ENCODE results near the gene ABCA7.

ABCA7 gene

DNA sequence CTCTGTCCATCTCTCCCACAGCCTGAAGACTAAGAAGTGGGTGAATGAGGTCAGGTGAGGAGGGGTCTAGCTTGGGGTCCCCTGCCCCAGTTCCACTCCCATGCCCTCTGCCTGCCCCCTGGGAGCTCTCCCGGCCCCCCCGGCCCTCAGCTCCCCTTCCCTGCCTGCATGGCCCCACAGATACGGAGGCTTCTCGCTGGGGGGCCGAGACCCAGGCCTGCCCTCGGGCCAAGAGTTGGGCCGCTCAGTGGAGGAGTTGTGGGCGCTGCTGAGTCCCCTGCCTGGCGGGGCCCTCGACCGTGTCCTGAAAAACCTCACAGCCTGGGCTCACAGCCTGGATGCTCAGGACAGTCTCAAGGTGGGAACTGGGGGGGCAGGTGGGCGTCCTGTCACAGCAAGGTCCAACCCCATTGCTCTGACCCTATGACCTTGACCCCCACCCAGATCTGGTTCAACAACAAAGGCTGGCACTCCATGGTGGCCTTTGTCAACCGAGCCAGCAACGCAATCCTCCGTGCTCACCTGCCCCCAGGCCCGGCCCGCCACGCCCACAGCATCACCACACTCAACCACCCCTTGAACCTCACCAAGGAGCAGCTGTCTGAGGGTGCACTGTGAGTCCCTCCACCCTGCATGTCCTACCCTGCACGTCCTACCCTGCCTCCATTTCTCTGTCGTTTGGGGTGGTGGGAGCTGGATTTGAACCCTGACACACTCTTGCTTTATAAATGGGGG lies 16.1 kb downstream of the ABCA7 start:
- no peak for DNase-seq (ENCODE audit: low spot score)

DNA sequence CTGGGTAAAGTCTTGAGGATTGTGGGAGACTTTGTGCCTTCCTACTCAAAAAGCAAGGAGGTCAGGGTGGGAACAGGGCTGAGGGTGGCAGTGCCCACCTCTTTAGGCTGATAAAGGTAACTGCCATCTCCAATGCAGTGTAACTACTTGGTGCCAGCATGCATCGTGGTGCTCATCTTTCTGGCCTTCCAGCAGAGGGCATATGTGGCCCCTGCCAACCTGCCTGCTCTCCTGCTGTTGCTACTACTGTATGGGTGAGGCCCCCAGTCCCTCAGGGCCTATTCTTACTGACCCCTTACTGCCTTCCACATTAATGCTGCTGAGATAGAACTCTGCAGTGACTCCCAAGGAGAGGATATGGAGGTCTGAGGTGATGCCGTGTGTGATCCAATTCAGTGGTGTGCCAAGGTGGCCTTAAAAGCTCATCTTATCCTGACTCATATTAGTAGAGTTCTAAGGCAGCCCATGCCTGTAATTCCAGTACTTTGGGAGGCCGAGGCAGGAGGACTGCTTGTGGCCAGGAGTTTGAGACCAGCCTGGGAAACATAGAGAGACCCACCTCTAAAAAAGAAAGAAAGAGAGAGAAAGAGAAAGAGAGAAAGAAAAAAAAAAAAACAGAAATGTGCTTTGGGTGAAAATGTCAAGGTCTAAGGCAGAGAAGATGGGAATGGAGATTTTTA lies 17.4 kb downstream of the ABCA7 start:
- DNase-seq (ENCODE audit: low spot score) = no peak

DNA sequence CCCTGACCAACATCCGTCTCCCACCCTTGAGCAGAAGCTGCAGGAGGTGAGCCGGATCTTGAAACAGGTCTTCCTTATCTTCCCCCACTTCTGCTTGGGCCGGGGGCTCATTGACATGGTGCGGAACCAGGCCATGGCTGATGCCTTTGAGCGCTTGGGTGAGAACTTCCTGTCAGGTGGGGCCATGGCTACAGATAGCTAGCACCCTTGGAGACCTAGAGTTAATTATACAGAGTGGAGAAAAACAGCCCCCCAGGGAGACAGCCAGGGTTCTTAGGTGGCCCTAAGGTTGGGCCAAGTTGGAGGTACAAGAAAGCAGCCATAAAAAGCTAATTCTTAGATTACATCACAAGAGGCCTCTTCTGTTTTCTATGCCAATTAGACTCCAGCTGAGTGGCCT lies 18.2 kb downstream of the ABCA7 start:
- DNase-seq (ENCODE audit: low spot score) = no peak

DNA sequence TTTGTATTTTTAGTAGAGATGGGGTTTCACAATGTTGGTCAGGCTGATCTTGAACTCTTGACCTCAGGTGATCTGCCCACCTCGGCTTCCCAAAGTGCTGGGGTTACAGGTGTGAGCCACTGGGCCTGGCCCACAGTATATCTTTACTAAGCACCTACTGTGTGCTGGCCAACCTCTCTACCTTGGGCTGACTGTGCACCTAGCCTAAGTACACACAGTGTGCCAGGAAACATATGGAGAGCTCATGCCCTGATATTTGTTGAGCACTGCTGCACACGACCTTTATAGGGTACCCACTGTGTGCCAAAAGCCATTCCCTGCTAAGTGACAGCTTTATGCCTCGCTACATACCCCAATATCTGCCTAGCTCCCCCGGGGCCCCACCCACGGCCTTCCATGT lies 20.8 kb downstream of the ABCA7 start:
- DNase-seq (ENCODE audit: low spot score) = no peak

DNA sequence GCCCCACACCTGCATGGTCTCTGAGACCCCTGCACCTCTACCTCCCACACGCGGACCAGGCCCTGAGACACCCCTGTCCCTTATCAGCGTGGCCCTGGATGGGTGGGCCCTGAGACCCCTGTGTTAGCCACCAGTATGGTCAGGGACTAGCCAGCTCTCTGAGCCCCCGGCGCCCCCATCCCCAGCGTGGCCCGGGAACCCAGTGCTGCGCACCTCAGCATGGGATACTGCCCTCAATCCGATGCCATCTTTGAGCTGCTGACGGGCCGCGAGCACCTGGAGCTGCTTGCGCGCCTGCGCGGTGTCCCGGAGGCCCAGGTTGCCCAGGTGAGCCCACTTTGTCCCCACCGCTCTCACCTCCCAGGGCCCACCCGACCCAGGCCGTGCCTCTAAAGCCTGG lies 22.1 kb downstream of the ABCA7 start:
- DNase-seq (ENCODE audit: low spot score) = no peak

DNA sequence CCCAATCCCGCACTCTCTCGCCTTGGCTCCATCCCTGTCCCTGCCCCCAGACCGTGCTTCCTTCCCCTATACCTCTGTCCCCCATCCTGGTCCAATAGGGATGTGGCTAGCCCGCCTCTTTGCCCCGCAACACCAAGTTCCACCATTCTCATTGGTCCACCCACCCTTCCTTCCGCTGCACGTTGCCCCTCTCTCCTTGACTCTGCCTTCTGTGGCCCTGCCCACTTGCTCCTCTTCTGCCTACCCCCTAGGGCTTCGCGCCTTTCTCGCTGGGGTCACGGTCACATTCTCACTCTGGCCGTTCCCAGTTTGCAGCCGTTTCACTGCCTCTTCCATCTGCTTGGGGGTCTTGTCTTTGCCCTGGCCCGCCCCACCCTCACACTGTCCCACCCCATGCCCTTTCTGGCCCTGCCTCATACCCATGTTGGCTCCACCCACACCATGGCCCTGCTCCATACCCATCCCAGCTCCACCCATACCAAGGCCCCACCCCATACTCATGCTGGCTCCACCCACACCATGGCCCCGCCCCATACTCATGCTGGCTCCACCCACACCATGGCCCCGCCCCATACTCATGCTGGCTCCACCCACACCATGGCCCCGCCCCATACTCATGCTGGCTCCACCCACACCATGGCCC lies 22.6 kb downstream of the ABCA7 start:
- DNase-seq (ENCODE audit: low spot score) = no peak

DNA sequence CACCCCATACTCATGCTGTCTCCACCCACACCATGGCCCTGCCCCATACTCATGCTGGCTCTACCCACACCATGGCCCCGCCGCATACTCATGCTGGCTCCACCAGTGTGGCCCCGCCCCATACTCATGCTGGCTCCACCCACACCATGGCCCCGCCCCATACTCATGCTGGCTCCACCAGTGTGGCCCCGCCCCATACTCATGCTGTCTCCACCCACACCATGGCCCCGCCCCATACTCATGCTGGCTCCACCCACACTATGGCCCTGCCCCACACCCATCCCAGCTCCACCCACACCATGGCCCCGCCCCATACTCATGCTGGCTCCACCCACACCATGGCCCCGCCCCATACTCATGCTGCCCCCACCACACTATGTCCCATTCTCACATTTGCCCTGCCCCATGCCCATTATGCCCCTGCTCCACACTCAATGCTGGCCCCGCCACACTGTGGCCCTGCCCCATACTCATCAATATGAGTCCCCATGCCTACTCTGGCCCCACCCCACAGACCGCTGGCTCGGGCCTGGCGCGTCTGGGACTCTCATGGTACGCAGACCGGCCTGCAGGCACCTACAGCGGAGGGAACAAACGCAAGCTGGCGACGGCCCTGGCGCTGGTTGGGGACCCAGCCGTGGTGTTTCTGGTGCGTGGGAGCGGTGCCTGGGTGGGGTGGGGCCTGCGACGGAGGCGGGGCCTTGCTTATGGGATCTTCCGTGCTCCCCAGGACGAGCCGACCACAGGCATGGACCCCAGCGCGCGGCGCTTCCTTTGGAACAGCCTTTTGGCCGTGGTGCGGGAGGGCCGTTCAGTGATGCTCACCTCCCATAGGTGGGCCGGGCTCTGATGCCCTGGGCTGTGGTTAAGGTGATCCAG lies 23.4 kb downstream of the ABCA7 start:
- no peak for DNase-seq (ENCODE audit: low spot score)

DNA sequence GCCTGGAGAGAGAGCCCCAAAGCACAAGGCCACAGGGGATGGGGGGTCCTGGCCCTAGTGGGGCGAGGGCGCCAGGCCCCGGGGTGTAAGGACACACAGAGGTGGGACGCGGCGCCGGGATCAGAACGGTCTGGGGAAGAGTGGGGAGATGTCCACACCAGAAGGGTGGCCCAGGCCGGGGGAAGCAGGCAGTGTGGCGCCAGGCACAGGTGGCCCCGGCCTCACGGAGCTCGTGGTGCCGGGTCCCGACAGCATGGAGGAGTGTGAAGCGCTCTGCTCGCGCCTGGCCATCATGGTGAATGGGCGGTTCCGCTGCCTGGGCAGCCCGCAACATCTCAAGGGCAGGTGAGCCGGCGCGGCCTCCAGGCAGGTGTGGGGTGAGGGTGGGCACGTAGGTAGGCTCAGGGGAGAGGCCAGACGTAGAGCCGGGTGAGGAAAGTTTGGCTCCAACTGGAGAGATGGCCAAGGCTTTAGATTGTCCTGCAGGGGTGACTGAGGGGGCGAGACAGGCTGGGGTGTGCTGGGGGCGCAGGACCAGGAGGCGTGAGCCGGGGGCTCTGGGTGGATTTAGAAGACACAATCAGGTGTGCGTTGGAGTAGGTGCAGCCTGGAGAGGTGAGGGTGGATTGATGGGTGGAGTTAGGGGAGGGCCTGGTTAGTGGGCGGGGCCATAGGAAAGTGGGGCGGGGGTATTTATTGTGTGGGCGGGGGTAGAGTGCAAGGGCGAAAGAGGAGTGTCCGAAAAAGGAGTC lies 24.2 kb downstream of the ABCA7 start:
- DNase-seq (ENCODE audit: low spot score) = no peak

DNA sequence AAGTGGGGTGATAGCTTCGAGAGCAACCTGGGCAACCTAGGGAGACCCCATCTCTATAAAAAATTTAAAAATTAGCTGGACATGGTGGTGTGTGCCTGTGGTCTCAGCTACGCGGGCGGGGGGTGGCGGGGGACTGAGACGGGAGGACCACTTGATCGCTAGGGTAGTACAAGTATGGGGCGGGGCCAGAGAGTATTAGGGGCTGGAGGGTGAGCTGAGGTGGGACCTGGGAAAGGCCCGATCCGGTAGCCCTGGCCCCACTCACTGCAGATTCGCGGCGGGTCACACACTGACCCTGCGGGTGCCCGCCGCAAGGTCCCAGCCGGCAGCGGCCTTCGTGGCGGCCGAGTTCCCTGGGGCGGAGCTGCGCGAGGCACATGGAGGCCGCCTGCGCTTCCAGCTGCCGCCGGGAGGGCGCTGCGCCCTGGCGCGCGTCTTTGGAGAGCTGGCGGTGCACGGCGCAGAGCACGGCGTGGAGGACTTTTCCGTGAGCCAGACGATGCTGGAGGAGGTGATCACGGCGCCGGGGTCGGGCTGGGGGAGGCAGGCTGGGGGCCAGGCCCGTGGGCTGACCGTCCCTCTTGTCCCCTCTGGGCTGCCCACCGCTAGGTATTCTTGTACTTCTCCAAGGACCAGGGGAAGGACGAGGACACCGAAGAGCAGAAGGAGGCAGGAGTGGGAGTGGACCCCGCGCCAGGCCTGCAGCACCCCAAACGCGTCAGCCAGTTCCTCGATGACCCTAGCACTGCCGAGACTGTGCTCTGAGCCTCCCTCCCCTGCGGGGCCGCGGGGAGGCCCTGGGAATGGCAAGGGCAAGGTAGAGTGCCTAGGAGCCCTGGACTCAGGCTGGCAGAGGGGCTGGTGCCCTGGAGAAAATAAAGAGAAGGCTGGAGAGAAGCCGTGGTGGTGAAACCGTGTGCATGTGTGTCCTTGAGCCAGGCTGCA lies 25.0 kb downstream of the ABCA7 start:
- DNase-seq (ENCODE audit: low spot score) = peak; percentile 85

DNA sequence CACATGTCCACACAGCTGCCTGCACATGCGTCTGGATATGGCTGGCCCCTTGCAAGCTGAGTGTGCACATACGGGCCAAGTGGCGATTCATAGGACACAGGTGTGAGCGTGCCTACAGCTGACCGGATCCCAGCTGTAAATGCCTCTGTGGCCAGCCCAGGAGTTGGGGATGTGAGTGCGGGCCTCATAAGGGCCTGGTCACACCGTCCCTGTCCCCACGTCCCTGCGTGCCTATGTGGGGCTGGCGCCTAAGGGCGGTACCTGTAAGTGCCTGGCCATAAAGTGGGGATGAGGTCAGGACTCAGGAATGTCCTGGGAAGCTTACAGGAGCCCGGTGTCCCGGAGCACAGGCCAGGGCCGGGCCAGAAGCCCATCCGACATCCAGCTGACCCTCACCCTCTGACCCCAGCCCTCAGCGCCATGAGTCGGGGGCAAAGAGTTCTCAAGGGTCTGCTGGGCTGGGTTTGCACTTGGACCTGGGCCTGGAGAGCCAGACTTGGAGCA lies 25.8 kb downstream of the ABCA7 start:
- no peak for DNase-seq (ENCODE audit: low spot score)

DNA sequence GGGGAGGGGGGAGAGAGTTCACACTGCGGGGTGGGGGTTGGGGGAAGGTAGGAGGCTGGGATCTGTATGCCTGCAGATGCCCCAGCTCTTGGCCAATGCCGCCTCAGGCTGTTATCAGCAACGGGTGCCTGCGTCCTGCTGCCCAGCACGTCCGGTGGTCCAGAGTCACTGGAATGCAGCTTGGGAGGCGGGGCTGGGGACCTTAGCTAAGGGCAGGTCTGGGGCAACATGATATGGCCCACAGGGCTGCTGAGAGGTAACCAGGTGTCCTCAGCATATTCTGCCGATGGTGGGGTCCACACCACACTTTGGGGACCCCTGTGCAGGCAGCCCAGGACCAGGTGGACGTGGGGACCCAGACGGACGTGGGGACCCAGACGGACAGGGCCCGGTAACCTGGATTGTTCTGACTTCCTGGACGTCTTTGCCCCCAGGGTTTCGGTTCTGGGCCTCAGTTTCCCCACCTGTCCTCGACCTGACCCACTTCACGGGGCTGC lies 26.4 kb downstream of the ABCA7 start:
- DNase-seq (ENCODE audit: low spot score) = no peak

DNA sequence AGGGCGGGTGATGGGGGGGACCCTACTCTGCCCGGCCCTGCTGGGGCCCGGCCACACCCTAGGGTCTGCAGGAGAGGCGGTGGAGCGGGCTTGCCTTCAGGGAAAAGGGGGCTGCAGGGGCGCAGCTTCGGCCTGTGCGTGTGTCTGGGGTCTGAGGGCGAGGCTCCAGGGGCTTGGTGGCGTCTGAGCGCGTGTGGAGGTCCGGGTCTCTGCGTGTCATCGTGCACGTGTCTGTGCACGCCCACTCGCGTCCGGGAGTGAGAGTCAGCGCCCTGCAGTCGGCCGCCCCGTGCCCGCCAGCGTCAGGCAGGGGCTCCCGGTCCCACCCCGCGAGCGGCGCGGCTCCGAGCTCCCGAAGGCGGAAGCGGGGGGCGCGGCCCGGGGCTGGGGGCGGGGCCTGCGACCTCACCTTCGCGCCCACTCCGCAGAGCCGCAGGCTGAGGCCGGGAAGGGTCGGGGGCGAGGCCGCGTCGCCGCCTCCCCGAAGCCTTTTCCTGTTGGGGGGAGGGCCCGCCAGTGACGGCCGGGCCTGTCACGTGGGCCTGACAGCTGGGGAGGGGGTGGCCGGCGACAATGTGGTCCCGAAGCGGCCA lies 26.9 kb downstream of the ABCA7 start, which contains the start of gene ARHGAP45:
ARHGAP45 (plus strand) TSS at position 420 of the 593 bp plus-strand sequence. CDS start 239 bp downstream, outside the sequence.
- DNase-seq (ENCODE audit: low spot score) = no peak

DNA sequence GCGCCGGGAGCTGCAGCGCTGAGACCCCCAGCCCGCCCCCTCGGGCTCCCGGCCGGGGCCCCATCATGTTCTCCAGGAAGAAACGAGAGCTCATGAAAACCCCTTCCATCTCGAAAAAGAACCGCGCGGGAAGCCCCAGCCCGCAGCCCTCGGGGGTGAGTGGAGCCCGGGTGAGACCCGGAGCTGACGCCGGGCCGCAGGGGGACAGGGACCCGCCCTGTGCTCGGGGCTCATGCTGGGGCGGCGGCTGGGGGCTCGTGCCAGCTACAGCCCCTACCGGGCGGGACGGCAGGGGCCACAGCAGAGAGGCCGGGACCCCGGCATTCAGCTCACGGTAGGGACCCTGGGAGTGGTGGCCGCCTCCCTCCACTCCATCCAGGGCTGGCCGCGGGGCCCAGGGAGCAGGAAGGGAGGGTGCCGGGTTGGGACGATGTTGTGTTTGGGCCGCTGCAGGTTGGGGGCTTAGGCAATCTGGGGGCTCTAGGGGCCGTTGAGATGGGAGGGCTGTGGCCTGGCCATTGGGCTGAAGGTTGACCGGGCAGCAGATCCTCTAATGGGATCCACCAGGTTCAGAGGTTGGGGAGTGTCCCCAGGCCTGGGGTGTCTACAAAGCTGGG lies 27.5 kb downstream of the ABCA7 start:
- no peak for DNase-seq (ENCODE audit: low spot score)

DNA sequence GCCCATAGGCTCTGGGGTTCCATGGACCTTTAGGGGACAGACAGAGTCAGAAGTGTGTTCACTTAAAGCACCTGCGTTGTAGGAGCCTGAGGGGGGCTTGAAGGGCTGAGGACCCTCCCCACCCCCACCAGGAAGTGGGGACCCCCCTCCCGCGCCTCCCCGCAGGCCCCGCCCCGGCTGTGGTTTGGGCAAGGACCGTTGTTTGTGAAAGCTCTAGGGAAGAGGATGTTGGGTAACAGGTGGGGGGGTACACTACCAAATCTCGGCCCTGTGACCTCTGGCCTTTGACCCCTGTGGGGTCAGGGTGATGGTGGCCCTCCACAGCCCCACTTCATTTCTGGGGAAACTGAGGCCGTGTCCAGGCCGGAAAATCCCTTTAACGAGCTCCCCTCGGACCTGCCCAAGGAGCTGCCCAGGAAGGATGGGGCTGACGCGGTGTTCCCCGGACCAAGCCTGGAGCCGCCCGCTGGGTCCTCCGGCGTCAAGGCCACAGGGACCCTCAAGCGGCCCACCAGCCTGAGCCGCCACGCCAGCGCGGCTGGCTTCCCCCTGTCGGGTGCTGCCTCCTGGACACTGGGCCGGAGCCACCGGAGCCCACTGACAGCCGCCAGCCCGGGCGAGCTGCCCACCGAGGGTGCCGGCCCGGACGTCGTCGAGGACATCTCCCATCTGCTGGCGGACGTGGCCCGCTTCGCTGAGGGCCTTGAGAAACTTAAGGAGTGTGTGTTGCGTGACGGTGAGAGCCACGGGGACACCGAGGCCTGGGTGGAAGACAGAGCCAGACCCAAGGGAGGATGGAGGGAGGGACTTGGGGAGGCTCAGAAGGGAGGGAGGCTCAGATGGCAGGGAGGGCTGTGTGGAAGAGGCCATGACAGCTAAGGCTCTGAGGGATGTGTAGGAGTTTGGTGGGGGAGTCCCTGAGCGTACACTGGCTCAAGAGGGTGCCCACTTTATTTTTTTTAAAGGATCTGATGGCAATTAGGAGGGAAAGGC lies 28.4 kb downstream of the ABCA7 start:
- no peak for DNase-seq (ENCODE audit: low spot score)

DNA sequence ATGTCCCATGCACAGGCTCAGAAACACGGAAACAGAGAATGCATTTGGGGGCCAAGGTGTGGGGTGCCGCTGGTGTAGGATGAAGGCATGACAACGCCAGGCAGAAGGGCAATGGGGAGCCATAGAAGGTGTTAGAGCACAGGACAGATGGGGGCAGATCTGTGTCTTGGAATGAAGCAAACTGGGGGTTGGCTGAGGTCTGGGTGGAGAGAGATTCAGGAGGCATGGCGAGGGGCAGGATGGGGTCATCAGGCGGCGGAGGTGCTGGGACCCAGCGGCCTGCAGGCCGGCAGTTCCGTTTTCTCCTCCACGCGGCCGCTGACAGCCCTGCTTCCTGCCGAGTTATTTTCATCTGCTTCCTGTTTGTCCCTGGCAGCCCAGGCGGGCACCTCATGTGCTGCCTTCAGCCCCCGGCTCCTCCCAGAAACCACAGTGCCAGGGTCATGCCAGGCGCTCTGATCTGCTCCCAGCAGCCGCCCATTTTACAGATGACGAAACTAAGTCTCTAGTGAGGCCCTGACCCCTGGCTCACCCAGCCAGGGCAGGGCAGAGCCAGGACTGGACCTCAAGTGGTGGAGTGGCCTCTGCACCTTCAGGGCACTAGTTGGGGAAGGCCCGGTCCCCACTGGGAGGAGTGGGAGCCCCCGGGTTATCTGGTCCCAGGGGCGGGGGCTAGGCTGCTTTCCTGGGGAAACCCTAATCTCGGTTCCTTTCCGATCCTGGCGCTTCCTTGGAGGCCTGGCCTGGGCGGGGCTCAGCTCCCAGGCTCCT lies 29.3 kb downstream of the ABCA7 start:
- no peak for DNase-seq (ENCODE audit: low spot score)

DNA sequence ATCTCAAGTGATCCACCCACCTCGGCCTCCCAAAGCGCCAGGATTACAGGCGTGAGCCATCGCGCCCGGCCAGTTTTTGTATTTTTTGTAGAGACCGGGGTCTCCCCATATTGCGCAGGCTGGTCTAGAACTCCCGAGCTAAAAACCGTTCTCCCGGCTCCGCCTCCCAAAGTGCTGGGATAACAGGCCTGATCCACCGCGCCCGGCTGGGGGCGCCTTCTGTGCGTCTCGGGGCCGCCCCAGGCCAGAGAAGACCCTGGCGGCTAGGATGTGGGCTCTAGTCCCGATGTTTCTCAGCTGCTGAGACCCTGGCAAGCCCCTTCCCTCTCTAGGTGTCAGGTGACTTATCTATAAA lies 30.6 kb downstream of the ABCA7 start:
- DNase-seq (ENCODE audit: low spot score) = no peak
